Duodenal mucosa (tissue), 2 donors: ENCODE measurements around the gene TTLL5.

Experiments used
- H3K27ac ChIP-seq: one replicate; pipeline ENCODE4 v1.7.0; 2013; ENCODE audit warnings: low read depth, low read length
- H3K27me3 ChIP-seq, 2 donors: one replicate each; pipeline ENCODE4 v1.7.0; 2013; ENCODE audit warnings: low read length in 2 of 2, control low read depth in 1 of 2; ENCODE audit not compliant: insufficient read depth in 2 of 2, control insufficient read depth in 1 of 2
- H3K36me3 ChIP-seq, 2 donors: one replicate each; pipeline ENCODE4 v1.7.0; 2013; ENCODE audit warnings: low read length in 2 of 2, control low read depth in 1 of 2; ENCODE audit not compliant: insufficient read depth in 2 of 2, control insufficient read depth in 1 of 2
- H3K4me1 ChIP-seq, 2 donors: one replicate each; pipeline ENCODE4 v1.7.0; 2013; ENCODE audit warnings: low read length in 2 of 2, control low read depth in 1 of 2; ENCODE audit not compliant: insufficient read depth in 2 of 2, control insufficient read depth in 1 of 2
- H3K4me3 ChIP-seq, 2 donors: one replicate each; pipeline ENCODE4 v1.7.0; 2013; ENCODE audit warnings: low read length in 2 of 2, low read depth in 1 of 2
- H3K9ac ChIP-seq, 2 donors: one replicate each; pipeline ENCODE4 v1.7.0; 2013; ENCODE audit warnings: low read length in 2 of 2, low read depth in 1 of 2
- H3K9me3 ChIP-seq, 2 donors: one replicate each; pipeline ENCODE4 v1.7.0; 2013; ENCODE audit warnings: low read length in 2 of 2, control low read depth in 1 of 2; ENCODE audit not compliant: control insufficient read depth in 1 of 2

Gene TTLL5

DNA sequence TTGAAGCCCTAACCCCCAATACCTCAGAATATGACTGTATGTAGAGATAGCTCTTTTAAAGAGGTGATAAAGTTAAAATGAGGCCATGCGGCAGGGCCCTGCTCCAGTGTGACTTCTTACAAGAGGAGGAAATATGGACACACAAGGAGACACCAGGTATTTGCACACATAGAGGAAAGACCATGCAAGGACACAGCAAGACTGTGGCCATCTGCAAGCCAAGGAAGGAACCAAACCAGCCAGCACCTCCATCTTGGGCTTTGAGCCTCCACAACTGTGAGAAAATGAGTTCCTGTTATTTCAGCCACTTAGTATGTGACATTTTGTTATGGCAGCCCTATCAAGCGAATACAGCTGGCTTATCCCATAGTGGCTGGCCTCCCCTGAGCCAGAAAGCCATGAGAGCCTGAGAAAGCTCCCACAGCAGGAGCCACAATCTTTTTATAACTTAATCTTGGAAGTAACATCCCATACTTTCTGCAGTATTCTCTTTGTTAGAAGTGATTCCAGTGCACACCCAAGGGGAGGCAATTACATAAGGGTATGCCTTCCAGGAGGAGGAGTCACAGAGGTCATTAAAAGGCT lies 272.8 kb downstream of the TTLL5 start:
- H3K9me3 ChIP-seq, result no peaks in the 10 kb centered on the region
- no peak overlapping the region for H3K27ac ChIP-seq
- H3K9ac ChIP-seq, result no peak overlapping the region
- H3K36me3 ChIP-seq, result no peaks in the 10 kb centered on the region
- no peaks in the 10 kb centered on the region for H3K4me1 ChIP-seq
- H3K27me3 ChIP-seq, result no peaks in the 10 kb centered on the region
- H3K4me3 ChIP-seq, result no peak overlapping the region

DNA sequence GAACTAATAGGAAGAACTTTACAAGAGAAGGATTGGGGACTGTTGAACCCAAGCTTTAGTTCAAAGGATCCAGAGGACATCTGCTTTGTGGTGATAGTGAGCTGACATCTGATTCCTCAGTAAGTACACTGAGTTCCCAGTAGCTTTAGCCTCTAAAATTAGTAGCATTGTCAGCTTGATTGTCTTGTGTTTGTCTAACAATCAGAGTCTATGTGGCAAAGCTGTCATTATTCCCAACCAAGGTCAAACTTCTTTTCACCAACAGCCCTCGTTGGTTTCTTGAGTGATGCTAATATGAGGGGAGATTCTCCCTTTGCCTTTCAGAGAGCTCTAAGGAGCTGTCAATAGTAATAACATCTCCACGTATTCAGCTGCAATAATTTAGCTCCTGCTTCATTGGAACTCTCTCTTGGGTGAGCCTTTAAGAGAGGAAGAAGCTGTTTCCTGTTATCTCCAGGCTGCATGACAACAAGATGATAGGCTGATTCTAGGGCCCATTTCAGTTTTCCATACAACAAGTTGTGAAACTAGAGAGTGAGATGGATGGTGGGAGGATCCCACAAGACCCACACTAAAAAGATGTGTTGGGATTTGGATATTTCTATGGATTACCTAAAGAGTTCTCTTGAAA lies 274.1 kb downstream of the TTLL5 start:
- no peak overlapping the region for H3K4me3 ChIP-seq
- no peaks in the 10 kb centered on the region for H3K4me1 ChIP-seq
- no peaks in the 10 kb centered on the region for H3K36me3 ChIP-seq
- no peaks in the 10 kb centered on the region for H3K27me3 ChIP-seq
- H3K9ac ChIP-seq, result no peak overlapping the region
- no peak overlapping the region for H3K27ac ChIP-seq
- H3K9me3 ChIP-seq, result no peaks in the 10 kb centered on the region

- no peak overlapping the region for H3K27ac ChIP-seq
- H3K9me3 ChIP-seq, result no peaks in the 10 kb centered on the region
- H3K36me3 ChIP-seq, result no peaks in the 10 kb centered on the region
- no peak overlapping the region for H3K4me3 ChIP-seq
- H3K9ac ChIP-seq, result no peak overlapping the region
- H3K4me1 ChIP-seq, result no peaks in the 10 kb centered on the region
- no peaks in the 10 kb centered on the region for H3K27me3 ChIP-seq
These were observed 278.2 kb downstream of the TTLL5 start for GRCh38 chr14:75939200-75939599.

DNA sequence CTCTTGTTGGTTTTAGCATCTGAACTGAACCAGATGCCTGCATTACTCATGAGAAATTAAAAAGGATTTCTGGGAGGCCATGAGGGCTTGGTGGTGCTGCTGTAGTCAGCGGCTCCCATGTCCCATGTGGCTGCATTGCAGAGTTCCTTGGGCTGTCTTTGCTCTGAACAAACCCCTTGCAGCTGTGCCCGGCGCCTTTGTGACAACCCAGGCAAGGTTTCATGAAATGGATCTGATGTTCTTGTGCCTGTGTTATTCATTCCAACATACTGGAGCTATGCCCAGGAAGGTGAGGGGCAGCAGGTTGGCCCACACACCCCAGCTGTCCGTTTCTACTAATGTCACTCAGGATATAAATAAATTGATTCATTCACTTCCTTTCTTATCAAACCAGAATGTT lies 280.0 kb downstream of the TTLL5 start:
- no peaks in the 10 kb centered on the region for H3K4me1 ChIP-seq
- H3K27ac ChIP-seq, result no peak overlapping the region
- no peaks in the 10 kb centered on the region for H3K27me3 ChIP-seq
- H3K9ac ChIP-seq, result no peak overlapping the region
- H3K36me3 ChIP-seq, result no peaks in the 10 kb centered on the region
- no peaks in the 10 kb centered on the region for H3K9me3 ChIP-seq
- no peak overlapping the region for H3K4me3 ChIP-seq

- no peaks in the 10 kb centered on the region for H3K27me3 ChIP-seq
- H3K4me3 ChIP-seq, result no peak overlapping the region
- no peaks in the 10 kb centered on the region for H3K9me3 ChIP-seq
- no peak overlapping the region for H3K27ac ChIP-seq
- H3K36me3 ChIP-seq, result no peaks in the 10 kb centered on the region
- no peaks in the 10 kb centered on the region for H3K4me1 ChIP-seq
- no peak overlapping the region for H3K9ac ChIP-seq
These were observed 283.7 kb downstream of the TTLL5 start for GRCh38 chr14:75944607-75945241.

GRCh38 chr14:75946785-75947184 lies 285.7 kb downstream of the TTLL5 start:
- H3K36me3 ChIP-seq, result no peaks in the 10 kb centered on the region
- H3K4me3 ChIP-seq, result no peak overlapping the region
- no peak overlapping the region for H3K27ac ChIP-seq
- no peaks in the 10 kb centered on the region for H3K9me3 ChIP-seq
- H3K4me1 ChIP-seq, result no peaks in the 10 kb centered on the region
- no peak overlapping the region for H3K9ac ChIP-seq
- no peaks in the 10 kb centered on the region for H3K27me3 ChIP-seq

DNA sequence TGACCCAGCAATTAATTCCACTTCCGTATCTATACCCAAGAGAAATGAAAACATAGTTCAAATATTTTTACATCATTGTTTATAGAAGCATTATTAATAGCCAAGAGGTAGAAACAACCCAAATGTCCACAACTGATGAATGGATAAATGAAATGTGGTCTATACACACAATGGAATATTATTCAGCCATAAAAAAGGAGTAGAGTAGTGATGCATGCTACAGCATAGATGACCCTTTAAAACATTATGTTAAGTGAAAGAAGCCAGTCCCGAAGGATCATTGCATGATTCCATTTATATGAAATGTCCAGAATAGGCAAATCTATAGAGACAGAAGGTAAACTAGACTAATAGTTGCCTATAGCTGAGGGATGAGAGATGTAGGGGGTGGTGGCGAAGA lies 291.4 kb downstream of the TTLL5 start:
- Histone ChIP-seq H3K27ac (no peak overlapping the region), H3K27me3 (no peaks in the 10 kb centered on the region), H3K4me3 (no peak overlapping the region), H3K9ac (no peak overlapping the region), H3K9me3 (no peaks in the 10 kb centered on the region), H3K4me1 (no peaks in the 10 kb centered on the region), H3K36me3 (peaks cover 0 to 4% of the 10 kb centered on the region in 2 donors)

DNA sequence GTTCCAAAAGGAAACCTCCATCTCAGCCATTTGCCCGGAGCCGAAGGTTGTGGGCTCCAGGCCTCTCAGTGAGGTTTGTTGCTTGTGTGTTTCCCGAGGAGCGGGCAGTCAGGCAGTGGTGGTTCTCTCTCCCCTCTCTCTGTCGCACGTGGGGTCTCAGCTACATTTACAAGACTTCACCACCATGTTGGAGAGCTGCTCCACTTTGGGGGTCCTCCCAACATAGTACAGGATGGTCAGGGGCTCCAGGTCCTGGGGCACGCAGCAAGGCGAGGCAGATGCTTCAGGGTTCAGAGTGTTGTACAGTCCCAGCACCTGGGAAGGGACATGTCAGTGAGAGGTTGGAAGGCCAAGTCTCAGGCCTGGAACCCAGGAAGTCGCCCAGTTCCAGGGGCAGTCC lies 298.0 kb downstream of the TTLL5 start:
- Histone ChIP-seq H3K4me1 (no peaks in the 10 kb centered on the region), H3K27ac (no peak overlapping the region), H3K36me3 (peaks cover 0 to 19% of the 10 kb centered on the region in 2 donors), H3K9me3 (no peaks in the 10 kb centered on the region), H3K9ac (no peak overlapping the region), H3K4me3 (no peak overlapping the region), H3K27me3 (no peaks in the 10 kb centered on the region)

- H3K9me3 ChIP-seq, result no peaks in the 10 kb centered on the region
- H3K27ac ChIP-seq, result no peak overlapping the region
- H3K9ac ChIP-seq, result no peak overlapping the region
- peaks cover 0 to 20% of the 10 kb centered on the region in 2 donors for H3K36me3 ChIP-seq
- H3K4me3 ChIP-seq, result no peak overlapping the region
- no peaks in the 10 kb centered on the region for H3K27me3 ChIP-seq
- no peaks in the 10 kb centered on the region for H3K4me1 ChIP-seq
These were observed 299.2 kb downstream of the TTLL5 start for GRCh38 chr14:75960231-75960630.

- Histone ChIP-seq H3K27me3 (no peaks in the 10 kb centered on the region), H3K4me3 (no peak overlapping the region), H3K27ac (no peak overlapping the region), H3K9me3 (no peaks in the 10 kb centered on the region), H3K36me3 (peaks cover 0 to 29% of the 10 kb centered on the region in 2 donors), H3K9ac (no peak overlapping the region), H3K4me1 (no peaks in the 10 kb centered on the region)
These were observed 300.6 kb downstream of the TTLL5 start for GRCh38 chr14:75961662-75962061.
